ENCODE data around the gene PRLR.
"Not testable (repeated sequence)": the region's sequence is repeated elsewhere in the genome, so short reads cannot be mapped to it uniquely, and the experiment has no call there.

The PRLR gene

GRCh38 chr5:35198075-35198474, 32.2 kb downstream of the PRLR start:
- ChIA-PET CTCF (no interaction called here), POLR2A (no interaction called here)
- TF ChIP-seq FOXM1 (IDR thresholded peaks at IDR 0.05; ENCODE audit: borderline replicate concordance): no peak
- no peak for TF ChIP-seq ARNT (IDR thresholded peaks at IDR 0.05)
- TF ChIP-seq, protein P1, sequence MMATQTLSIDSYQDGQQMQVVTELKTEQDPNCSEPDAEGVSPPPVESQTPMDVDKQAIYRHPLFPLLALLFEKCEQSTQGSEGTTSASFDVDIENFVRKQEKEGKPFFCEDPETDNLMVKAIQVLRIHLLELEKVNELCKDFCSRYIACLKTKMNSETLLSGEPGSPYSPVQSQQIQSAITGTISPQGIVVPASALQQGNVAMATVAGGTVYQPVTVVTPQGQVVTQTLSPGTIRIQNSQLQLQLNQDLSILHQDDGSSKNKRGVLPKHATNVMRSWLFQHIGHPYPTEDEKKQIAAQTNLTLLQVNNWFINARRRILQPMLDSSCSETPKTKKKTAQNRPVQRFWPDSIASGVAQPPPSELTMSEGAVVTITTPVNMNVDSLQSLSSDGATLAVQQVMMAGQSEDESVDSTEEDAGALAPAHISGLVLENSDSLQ (IDR thresholded peaks at IDR 0.05): no peak
- no peak for TF ChIP-seq NFRKB (IDR thresholded peaks at IDR 0.05)
- TF ChIP-seq HDGF (IDR thresholded peaks at IDR 0.05; ENCODE audit: borderline replicate concordance): no peak
- no peak for TF ChIP-seq LEF1 (IDR thresholded peaks at IDR 0.05; ENCODE audit: borderline replicate concordance)
- TF ChIP-seq FOXK2 (IDR thresholded peaks at IDR 0.05): no peak
- no peak for TF ChIP-seq SP1 (IDR thresholded peaks at IDR 0.05)
- no peak for TF ChIP-seq L3MBTL2 (conservative IDR thresholded peaks at IDR 0.05)
- no peak for TF ChIP-seq ELF4 (IDR thresholded peaks at IDR 0.05)
- no peak for TF ChIP-seq ZNF384 (IDR thresholded peaks at IDR 0.05)
- DNase-seq (ENCODE audit: extremely low spot score): no peak

DNA sequence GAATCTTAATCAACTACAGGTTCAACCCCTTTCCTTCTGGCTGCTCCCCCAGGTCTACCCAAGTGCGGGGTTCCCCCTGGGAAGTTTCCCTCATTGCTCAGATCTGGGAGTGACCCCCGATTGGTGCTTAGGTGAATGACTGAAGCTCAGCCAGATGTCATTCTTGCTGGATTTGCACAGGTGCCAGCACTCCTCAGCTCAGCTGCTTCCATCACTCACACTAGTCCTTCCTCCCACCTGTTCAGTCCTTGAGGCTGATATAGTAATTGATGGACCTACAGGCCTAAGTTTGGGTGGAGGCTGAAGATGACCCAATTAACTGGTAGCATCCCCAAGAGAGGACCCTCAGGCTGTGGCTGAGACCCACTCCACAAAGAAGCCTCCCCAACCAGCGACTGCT, 32.9 kb downstream of the PRLR start:
- DNase-seq (ENCODE audit: extremely low spot score): no peak
- POLR2A ChIA-PET: no interaction called here
- CTCF ChIA-PET: no interaction called here
- TF ChIP-seq BHLHE40 (IDR thresholded peaks at IDR 0.05; ENCODE audit: borderline replicate concordance): no peak
- TF ChIP-seq ARNT (IDR thresholded peaks at IDR 0.05): no peak
- no peak for TF ChIP-seq NFRKB (IDR thresholded peaks at IDR 0.05)
- no peak for TF ChIP-seq CTBP1 (IDR thresholded peaks at IDR 0.05; ENCODE audit: borderline replicate concordance)
- TF ChIP-seq SUZ12 (IDR thresholded peaks at IDR 0.05): no peak
- TF ChIP-seq ELF4 (IDR thresholded peaks at IDR 0.05): no peak
- no peak for TF ChIP-seq TARDBP (IDR thresholded peaks at IDR 0.05)
- no peak for TF ChIP-seq ZNF384 (IDR thresholded peaks at IDR 0.05)
- no peak for TF ChIP-seq FOXA1 (IDR thresholded peaks at IDR 0.05)
- TF ChIP-seq FOXK2 (IDR thresholded peaks at IDR 0.05): no peak
- no peak for TF ChIP-seq LEF1 (IDR thresholded peaks at IDR 0.05; ENCODE audit: borderline replicate concordance)
- TF ChIP-seq SP1 (IDR thresholded peaks at IDR 0.05): no peak
- TF ChIP-seq HDGF (IDR thresholded peaks at IDR 0.05; ENCODE audit: borderline replicate concordance): no peak
- no peak for TF ChIP-seq FOXM1 (IDR thresholded peaks at IDR 0.05; ENCODE audit: borderline replicate concordance)
- TF ChIP-seq, protein P1 (IDR thresholded peaks at IDR 0.05): no peak
- no peak for TF ChIP-seq L3MBTL2 (conservative IDR thresholded peaks at IDR 0.05)

DNA sequence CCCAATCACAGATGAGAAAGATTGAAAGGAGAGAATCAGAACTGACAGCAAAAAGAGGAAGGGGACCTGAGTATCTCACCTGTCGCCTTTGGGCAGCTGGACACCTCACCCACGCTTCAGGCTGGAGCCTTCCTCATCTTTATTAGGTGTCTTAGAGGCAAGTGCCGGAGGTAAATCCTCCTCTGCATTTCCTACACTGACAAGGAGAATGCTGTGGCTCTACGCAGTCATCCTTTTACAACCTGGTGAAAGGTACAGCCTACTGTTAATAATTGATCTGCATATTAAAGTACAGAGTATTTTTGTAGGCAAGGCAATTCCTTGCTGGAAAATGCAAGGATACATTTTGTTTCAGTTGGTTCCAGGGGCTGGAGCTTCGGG, 34.8 kb downstream of the PRLR start:
- DNase-seq (ENCODE audit: extremely low spot score): no peak
- ChIA-PET POLR2A (no interaction called here), CTCF (interaction anchor here (0.5 kb wide), 1 partner anchor 455 kb away, joined by 3 read pairs; no protein-coding TSS in a partner anchor)
- TF ChIP-seq ZNF384 (IDR thresholded peaks at IDR 0.05): no peak
- no peak for TF ChIP-seq HDGF (IDR thresholded peaks at IDR 0.05; ENCODE audit: borderline replicate concordance)
- no peak for TF ChIP-seq FOXK2 (IDR thresholded peaks at IDR 0.05)
- no peak for TF ChIP-seq LEF1 (IDR thresholded peaks at IDR 0.05; ENCODE audit: borderline replicate concordance)
- TF ChIP-seq CTBP1 (IDR thresholded peaks at IDR 0.05; ENCODE audit: borderline replicate concordance): no peak

DNA sequence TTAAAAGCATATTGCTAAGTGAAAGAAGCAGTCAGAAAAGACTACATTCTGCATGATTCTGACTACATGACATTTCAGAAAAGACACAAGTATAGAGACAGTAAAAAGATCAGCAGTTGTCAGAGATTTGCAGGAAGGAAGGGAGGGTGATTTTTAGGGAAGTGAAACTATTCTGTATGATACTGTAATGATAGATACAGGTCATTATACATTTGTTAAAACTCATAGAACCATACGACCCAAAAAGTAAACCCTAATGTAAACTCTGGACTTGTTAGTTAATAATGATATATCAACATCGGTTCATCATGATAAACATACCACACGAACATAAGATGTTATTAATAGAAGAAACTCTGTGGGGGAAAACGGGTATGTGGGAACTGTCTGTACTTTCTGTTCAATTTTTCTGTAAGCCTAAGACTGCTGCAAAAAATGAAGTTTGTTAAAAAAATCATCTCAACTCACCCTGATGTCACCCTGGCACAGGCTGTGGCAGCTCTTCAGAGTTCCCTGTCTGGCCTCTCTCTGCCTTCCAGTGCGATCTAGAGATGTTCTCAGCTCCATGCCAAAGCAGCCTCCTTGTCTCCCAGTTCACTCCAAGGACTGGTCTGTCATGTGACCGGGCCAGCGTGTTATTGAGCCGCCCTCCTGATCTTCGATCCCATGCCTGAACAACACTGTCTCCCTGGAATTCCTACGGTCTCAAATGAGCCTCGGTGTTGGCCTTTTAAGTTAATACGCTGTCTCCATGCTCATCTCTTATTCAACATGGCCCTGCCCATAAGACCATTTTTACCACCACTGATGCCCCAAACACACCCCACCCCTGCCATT, 35.4 kb downstream of the PRLR start:
- no peak for DNase-seq (ENCODE audit: extremely low spot score)
- POLR2A ChIA-PET: no interaction called here
- CTCF ChIA-PET: interaction anchor here (0.5 kb wide), 1 partner anchor 456 kb away, joined by 3 read pairs; no protein-coding TSS in a partner anchor
- TF ChIP-seq NFRKB (IDR thresholded peaks at IDR 0.05) (no peak), FOXA1 (IDR thresholded peaks at IDR 0.05) (no peak), SUZ12 (IDR thresholded peaks at IDR 0.05) (no peak), LEF1 (IDR thresholded peaks at IDR 0.05; ENCODE audit: borderline replicate concordance) (no peak), ARNT (IDR thresholded peaks at IDR 0.05) (no peak), ELF4 (IDR thresholded peaks at IDR 0.05) (no peak), FOXM1 (IDR thresholded peaks at IDR 0.05; ENCODE audit: borderline replicate concordance) (no peak), CTBP1 (IDR thresholded peaks at IDR 0.05; ENCODE audit: borderline replicate concordance) (no peak), BHLHE40 (IDR thresholded peaks at IDR 0.05; ENCODE audit: borderline replicate concordance) (no peak), L3MBTL2 (conservative IDR thresholded peaks at IDR 0.05) (no peak), TARDBP (IDR thresholded peaks at IDR 0.05) (no peak), SP1 (IDR thresholded peaks at IDR 0.05) (no peak), HDGF (IDR thresholded peaks at IDR 0.05; ENCODE audit: borderline replicate concordance) (no peak), ZNF384 (IDR thresholded peaks at IDR 0.05) (no peak), FOXK2 (IDR thresholded peaks at IDR 0.05) (no peak)
- TF ChIP-seq, protein P1 (IDR thresholded peaks at IDR 0.05): no peak

GRCh38 chr5:35192506-35192905, 37.8 kb downstream of the PRLR start:
- TF ChIP-seq TARDBP (IDR thresholded peaks at IDR 0.05): no peak
- TF ChIP-seq BHLHE40 (IDR thresholded peaks at IDR 0.05; ENCODE audit: borderline replicate concordance): no peak
- TF ChIP-seq HDGF (IDR thresholded peaks at IDR 0.05; ENCODE audit: borderline replicate concordance): no peak
- TF ChIP-seq ZNF384 (IDR thresholded peaks at IDR 0.05): no peak
- TF ChIP-seq LEF1 (IDR thresholded peaks at IDR 0.05; ENCODE audit: borderline replicate concordance): no peak
- TF ChIP-seq NFRKB (IDR thresholded peaks at IDR 0.05): no peak
- no peak for TF ChIP-seq SUZ12 (IDR thresholded peaks at IDR 0.05)
- no peak for TF ChIP-seq ELF4 (IDR thresholded peaks at IDR 0.05)
- TF ChIP-seq FOXA1 (IDR thresholded peaks at IDR 0.05): no peak
- no peak for TF ChIP-seq L3MBTL2 (conservative IDR thresholded peaks at IDR 0.05)
- TF ChIP-seq CTBP1 (IDR thresholded peaks at IDR 0.05; ENCODE audit: borderline replicate concordance): no peak
- no peak for TF ChIP-seq FOXK2 (IDR thresholded peaks at IDR 0.05)
- no peak for TF ChIP-seq ARNT (IDR thresholded peaks at IDR 0.05)
- no peak for TF ChIP-seq SP1 (IDR thresholded peaks at IDR 0.05)
- no peak for DNase-seq (ENCODE audit: extremely low spot score)
- ChIA-PET POLR2A (interaction anchor here (0.9 kb wide), 1 partner anchor 11 kb away, joined by 3 read pairs; no protein-coding TSS in a partner anchor), CTCF (no interaction called here)

- CTCF ChIA-PET; DNase-seq (ENCODE audit: extremely low spot score); POLR2A ChIA-PET: not testable (repeated sequence)
Measured at GRCh38 chr5:35189801-35190200, 40.5 kb downstream of the PRLR start.
